Measurements from ENCODE around the gene NPEPL1.

DNA sequence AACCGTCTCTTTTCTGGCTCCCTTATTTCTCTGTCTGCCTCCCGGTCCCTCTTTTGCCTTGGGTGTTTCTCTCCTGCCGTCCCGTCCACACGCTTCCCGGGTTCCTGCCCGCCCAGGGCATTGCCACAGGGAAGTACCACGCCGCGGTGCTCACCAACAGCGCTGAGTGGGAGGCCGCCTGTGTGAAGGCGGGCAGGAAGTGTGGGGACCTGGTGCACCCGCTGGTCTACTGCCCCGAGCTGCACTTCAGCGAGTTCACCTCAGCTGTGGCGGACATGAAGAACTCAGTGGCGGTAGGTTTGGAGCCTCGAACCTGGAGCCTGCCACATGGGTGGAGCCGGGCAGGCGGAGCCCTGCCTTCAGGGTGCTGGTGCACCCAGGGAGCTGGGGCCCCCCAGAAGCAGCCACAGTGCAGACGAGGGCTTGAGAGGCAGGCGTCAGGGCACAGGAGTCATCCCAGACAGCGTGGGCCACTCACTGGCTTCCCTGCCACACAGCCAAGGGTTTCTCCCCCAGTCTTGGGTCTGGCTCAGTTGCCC, 21.3 kb downstream of the NPEPL1 start:
- TF ChIP-seq, protein P1, sequence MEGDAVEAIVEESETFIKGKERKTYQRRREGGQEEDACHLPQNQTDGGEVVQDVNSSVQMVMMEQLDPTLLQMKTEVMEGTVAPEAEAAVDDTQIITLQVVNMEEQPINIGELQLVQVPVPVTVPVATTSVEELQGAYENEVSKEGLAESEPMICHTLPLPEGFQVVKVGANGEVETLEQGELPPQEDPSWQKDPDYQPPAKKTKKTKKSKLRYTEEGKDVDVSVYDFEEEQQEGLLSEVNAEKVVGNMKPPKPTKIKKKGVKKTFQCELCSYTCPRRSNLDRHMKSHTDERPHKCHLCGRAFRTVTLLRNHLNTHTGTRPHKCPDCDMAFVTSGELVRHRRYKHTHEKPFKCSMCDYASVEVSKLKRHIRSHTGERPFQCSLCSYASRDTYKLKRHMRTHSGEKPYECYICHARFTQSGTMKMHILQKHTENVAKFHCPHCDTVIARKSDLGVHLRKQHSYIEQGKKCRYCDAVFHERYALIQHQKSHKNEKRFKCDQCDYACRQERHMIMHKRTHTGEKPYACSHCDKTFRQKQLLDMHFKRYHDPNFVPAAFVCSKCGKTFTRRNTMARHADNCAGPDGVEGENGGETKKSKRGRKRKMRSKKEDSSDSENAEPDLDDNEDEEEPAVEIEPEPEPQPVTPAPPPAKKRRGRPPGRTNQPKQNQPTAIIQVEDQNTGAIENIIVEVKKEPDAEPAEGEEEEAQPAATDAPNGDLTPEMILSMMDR (IDR thresholded peaks at IDR 0.05): no peak
- TF ChIP-seq POLR2A (IDR thresholded peaks at IDR 0.05) (no peak), EP300 (IDR thresholded peaks at IDR 0.05) (no peak)
